GM13977 (cell line): ENCODE data around the gene TMTC1.

Experiments
- DNase-seq: peaks from one replicate; pipeline ENCODE4 v3.0.0; 2012; ENCODE audit warnings: low spot score
- in situ Hi-C: fragments of 300-500 bp; cut with MboI; formaldehyde crosslinking; loops from one replicate; pipeline ENCODE4 v1.12.0; 2022; ENCODE audit warnings: low sequenced_read_pairs, low pct_unique_long_range_greater_than_20kb, mixed read lengths, inconsistent platforms; ENCODE audit not compliant: unreplicated experiment
- TF ChIP-seq, protein P1 (sequence below): IDR thresholded peaks from 2 replicates; pipeline ENCODE4 v1.5.1; 2012; ENCODE audit warnings: mild to moderate bottlenecking, control low read depth; ENCODE audit not compliant: insufficient read depth; ENCODE audit errors: extremely low read depth, missing control alignments

The TMTC1 gene

DNA sequence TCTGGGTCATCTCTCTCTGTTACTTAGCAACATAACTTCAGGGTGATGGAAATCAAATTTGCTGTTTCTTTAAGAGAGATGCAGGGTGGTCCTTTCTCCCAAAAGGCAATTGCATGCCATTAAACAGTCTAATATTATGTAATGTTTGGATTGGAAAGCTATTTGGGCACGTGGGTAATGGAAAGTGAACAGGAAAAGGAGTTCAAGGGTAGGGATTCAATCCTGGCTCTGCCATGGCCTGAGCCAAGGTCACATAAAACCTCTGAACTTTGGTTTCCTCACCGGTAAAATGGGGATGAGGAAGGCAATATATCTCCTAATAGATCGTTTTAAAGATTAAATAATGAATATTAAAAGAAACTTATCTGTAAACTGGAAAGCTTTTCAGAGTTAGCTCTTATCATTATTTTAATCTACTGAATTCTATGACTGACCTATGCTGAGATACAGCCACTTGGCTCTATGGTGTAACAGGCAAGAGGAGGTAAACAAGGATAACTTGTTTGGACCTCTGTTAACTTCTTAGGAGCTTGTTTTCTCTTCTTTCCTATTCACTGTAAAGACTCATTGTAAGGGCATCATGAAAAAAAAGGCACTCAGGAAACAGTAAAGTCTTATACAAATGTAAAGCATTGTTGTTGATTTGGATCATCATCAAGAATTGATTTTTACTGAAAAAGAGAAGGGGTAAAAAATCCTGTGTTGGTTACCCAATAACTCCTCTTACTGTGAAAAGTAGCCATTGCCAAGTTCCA lies 230.6 kb downstream of the TMTC1 start:
- in situ Hi-C loops = loop anchor here (25.0 kb wide), 1 partner anchor 1259 kb away; no protein-coding TSS in a partner anchor
- TF ChIP-seq, protein P1, sequence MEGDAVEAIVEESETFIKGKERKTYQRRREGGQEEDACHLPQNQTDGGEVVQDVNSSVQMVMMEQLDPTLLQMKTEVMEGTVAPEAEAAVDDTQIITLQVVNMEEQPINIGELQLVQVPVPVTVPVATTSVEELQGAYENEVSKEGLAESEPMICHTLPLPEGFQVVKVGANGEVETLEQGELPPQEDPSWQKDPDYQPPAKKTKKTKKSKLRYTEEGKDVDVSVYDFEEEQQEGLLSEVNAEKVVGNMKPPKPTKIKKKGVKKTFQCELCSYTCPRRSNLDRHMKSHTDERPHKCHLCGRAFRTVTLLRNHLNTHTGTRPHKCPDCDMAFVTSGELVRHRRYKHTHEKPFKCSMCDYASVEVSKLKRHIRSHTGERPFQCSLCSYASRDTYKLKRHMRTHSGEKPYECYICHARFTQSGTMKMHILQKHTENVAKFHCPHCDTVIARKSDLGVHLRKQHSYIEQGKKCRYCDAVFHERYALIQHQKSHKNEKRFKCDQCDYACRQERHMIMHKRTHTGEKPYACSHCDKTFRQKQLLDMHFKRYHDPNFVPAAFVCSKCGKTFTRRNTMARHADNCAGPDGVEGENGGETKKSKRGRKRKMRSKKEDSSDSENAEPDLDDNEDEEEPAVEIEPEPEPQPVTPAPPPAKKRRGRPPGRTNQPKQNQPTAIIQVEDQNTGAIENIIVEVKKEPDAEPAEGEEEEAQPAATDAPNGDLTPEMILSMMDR = no peak
- DNase-seq = no peak

DNA sequence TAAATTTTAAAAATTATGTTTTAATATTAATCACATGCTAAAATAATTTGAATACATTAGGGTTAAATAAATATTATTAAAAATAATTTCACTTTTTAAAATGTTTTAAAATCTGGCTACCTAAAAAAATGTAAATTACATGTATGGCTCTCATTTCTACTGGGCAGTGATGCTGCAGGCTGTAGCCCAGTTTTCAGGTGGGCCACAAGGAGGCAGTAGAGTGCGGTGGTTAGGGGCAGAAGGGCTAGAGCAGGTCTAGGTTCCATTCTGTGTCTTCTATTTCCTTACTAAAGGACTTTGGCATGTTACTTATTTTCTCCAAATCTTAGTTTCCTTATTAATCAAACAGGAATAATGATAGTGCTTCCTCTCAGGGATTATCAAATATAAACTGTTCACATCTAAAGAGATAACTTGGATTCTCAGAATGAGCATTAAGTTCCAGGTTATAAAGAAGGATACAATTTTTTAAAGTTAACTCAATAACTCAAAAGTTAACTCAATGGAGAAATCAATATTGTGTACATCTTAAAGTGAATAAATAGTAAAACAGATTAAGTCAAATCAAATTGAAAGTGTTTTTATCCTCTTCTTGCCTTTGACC lies 231.3 kb downstream of the TMTC1 start:
- TF ChIP-seq, protein P1 = peak; percentile 91
- in situ Hi-C loops = loop anchor here (25.0 kb wide), 1 partner anchor 1260 kb away; no protein-coding TSS in a partner anchor
- peak; percentile 44 for DNase-seq

DNA sequence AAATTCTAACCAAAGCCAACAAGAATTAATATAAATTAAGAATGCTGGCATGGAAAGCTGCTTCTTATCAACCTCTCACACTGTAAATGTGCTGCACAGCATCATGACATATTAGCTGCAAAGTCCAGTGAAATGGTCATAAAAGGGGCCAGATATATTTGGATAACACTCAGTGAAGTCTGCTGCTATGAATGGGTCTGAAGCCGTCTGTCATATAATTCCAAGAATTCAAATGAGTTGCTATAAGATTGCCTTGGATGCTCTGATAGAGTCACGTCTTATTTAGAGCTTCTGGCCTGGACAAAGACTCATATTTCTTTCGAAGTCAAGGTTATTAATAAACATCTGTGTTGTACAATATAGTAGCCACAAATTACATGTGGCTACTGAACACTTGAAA lies 231.9 kb downstream of the TMTC1 start:
- TF ChIP-seq, protein P1 = no peak
- in situ Hi-C loops = loop anchor here (25.0 kb wide), 1 partner anchor 1260 kb away; no protein-coding TSS in a partner anchor
- DNase-seq = no peak

DNA sequence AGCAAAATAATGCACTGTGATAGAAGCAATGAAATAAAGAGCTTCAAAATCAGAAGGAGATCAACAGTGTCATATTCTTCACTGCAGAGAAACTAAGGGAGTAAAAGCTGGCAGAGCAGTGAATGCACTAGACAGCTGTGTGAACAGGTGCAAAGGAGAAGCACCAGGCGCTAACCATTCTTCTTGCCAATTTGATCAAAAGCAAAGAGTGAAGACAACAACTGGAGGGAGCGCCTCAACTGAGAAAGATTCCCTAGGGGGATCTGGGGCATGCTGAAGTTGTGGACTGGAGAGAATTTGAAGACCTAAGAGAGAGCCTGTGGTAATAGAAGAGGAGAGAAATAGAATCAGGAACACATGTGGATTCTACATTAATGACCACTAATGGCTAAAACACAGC lies 235.9 kb downstream of the TMTC1 start:
- DNase-seq = no peak
- TF ChIP-seq, protein P1 = no peak
- in situ Hi-C loops = no loop called here

DNA sequence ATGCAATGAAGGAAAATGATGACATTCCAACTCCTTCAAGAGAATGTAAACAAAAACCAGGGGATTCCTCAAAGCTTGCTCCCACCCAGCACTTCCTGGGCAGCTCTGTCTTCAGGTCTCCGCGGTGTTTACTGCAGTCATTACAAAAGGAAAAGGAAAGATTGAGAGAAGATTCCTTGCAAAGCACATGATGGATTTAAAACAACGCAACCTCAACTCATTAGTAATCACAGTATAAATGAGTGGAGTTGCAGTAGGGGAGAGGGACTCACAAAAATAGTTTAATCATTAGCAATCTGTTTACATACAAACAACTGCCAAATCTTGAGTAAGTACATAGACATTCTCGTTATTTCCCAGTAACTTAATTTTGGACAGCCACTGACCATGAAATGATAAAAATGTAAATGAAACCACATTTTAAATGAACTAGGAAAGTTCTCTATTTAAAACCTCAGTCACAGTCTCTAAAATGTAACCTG lies 236.6 kb downstream of the TMTC1 start:
- in situ Hi-C loops = no loop called here
- no peak for DNase-seq

DNA sequence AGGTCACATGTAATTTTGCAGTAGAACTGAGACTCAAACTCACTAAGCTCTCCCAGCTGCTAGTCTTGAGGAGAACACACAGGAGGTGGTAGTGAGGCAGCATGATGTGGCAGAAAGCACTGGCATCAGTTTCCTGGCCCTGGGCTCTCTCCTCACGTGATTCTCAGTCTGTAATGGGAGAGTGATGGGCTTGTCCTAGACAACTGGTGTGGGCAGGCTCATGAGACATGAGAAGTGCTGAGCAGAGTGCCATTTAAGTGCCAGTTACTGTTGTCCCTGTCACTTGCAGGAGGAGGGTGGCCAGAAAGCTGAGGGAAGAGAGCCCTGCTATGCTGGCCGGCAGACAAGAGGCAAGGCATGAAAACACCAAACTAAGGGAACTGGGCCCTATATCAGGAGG lies 237.7 kb downstream of the TMTC1 start:
- TF ChIP-seq, protein P1 = no peak
- in situ Hi-C loops = no loop called here
- no peak for DNase-seq

More for the DNA sequence above, 236.6 kb downstream of the TMTC1 start:
- TF ChIP-seq, protein P1 = no peak
